GM15510 (cell line): ENCODE results near the gene RFPL1.

ENCODE experiments used
- POLR2A ChIP-seq: IDR thresholded peaks from 3 replicates; pipeline ENCODE4 v1.6.1; 2011; ENCODE audit warnings: borderline replicate concordance; ENCODE audit not compliant: insufficient read length; ENCODE audit errors: extremely low read depth

The RFPL1 gene

DNA sequence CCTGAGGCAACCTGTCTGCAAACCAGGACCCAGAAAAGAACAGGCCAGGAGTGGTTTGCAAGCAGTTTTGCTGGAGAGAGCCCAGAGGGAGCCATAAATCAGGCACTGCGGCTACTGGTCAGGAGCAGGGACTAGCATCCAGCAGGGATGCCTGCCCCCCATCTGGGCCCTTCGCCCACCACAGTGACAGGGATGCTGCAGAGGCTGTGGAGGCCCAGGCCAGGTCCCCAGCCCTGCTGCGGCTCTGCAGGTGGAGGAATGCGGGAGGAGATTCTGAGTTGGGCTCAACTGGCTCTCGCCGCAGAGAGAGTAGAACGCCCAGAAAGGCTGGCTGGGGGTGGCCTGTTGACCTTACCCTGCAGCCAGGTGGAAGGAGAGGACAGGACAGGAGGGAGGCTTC, 25.2 kb downstream of the RFPL1 start:
- no peak for TF ChIP-seq POLR2A

DNA sequence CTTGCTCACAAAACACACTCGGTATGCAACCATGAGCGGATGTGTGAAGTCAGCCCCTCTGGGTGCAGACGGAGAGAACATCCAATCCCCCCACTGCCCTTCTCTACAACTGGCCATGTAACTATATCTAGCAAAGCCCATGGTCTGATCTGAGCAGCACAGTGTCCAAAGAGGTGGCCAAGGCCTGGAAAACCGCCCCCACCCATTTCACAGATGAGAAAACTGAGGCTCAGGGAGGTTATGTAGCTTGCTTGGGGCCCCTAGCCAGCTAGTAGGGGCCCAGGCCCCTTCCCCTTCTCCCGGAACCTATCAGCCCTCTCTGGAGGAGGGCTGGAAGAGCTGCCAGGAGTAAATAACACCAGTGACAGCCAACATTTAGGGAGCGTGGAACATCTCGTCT, 26.2 kb downstream of the RFPL1 start:
- no peak for TF ChIP-seq POLR2A

DNA sequence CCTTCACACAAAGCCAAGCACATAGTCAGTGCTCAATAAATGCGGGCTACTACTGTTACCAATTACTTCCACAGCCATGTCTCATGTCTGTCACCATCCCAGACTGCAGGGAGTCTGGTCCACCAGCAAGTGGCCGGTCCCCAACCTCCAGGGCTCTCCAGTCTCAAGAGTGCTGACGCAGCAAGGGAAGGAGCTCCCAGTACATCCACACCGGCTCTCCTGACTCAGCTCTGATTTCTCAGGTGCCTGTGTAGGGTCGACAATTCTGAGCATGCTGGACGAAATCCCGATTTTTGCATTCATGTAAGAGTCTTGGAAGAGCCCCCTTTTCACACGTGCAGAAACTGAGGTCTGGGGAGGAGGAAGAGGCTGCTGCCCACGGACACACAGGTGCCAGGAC, 31.4 kb downstream of the RFPL1 start:
- TF ChIP-seq POLR2A, result no peak

DNA sequence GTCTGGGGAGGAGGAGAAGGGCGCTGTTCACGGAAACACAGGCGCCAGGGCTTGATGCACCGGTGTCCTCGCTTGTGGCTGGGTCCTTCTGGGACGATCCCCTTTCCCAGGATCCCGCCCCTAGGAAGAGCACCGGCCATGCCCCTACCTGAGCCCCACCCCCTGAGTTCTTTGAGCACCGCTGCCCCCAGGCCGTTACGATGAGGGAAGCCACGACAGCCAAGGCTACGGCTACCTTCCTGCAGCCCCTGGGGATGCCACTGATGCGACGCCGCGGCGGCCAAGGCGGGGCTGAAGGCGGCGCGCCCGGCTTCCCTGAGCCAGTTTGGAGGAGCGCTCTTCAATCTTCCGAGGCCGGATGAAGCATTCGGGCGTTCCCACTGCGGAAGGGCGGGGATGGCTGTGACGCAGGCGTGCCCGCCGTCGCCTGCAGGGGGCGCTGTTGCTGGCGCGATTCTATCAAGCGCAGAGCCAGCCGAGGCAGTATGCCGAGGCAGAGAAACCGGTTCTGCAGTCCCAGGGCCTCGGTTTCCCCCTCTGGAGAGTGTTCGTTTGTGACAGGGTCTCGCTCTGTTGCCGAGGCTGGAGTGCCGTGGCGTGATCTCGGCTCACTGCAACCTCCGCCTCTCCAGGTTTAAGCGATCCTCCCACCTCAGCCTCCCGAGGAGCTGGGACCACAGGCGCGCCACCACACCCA, 31.9 kb downstream of the RFPL1 start:
- no peak for TF ChIP-seq POLR2A

DNA sequence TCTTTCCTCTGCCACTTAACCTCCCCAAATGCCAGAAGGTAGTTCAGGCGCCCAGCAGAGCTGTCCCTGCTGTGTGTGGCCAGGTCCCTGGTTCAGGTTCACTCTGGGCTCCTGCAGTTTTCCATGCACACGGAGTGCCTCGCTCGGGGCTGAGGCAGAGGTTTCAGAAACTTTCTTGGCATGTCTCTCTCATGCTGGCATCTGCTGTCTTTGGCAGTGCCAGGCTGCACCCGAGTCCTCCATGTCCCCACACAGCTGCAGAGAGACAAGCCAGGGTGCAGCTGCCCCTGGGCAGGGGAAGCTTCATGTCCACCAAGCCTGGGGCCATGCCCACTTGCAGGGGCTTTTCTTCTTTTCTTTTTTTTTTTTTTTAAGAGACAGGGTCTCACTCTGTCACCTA, 34.6 kb downstream of the RFPL1 start:
- TF ChIP-seq POLR2A, result no peak

DNA sequence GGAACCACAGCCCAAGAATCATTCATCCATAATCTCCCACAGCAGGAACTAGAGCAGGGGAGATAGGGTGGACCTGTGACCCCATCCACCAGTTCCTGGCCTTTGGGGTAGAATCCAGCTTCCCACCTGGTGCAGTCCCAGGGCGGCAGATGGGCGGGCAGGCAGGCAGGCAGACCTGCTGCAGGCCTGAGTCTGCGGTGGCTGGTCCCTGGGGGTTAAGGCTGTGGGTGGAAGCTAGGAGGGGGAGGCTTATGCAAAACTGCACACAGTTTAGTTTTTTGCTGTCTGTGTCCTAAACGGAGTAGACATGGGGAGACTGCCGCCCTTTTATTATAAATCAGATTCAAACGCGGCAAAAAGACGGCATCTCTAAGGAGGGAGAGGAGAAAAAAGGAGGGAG, 37.2 kb downstream of the RFPL1 start:
- TF ChIP-seq POLR2A, result no peak

DNA sequence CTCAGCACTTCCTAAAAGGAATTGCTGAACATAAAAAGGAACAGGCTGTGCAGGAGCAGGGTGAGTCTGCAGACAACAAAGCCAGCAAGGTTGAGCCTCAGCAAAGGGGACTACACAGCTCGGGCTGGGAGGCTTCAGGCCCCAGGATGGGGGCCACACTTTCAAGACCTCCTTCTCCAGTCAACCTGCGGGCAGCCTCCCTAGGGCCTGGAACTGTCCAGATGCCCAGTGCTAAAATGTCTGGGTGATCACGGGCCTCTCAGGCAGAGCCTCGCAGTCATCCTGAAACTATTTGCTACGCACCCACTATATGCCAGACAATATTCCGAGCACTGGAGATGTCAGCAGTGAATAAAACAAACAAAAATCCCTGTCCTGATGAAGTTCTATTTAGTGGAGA, 37.7 kb downstream of the RFPL1 start:
- TF ChIP-seq POLR2A, result no peak

DNA sequence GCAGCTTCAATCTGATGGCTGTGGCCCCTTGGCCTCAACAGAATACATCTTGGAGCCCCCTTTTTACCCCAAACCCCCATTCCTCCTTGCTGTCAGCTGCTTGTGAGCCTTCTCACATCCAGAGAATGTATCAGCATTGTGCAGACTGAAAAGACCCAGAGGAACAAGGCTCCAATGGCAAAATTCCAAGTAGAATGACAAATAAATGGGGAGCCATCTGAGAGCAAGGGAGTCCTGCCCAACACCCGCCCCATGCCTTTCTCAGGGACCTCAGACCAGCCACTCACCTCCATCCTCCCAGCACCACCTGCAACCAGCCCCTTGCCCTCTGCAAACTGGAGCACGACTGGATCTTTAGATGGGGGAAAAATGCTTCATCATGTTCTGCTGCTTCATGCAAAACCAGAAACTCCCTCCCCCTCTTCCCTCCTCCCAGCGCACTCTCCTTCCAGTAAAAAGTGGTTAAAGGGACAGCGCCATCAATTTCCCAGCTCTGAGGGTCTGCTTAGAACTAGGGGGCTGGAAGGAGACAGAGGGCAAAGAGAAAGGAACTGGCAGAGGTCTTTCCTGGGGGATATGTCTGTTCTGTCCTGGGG, 39.4 kb downstream of the RFPL1 start:
- TF ChIP-seq POLR2A, result no peak

DNA sequence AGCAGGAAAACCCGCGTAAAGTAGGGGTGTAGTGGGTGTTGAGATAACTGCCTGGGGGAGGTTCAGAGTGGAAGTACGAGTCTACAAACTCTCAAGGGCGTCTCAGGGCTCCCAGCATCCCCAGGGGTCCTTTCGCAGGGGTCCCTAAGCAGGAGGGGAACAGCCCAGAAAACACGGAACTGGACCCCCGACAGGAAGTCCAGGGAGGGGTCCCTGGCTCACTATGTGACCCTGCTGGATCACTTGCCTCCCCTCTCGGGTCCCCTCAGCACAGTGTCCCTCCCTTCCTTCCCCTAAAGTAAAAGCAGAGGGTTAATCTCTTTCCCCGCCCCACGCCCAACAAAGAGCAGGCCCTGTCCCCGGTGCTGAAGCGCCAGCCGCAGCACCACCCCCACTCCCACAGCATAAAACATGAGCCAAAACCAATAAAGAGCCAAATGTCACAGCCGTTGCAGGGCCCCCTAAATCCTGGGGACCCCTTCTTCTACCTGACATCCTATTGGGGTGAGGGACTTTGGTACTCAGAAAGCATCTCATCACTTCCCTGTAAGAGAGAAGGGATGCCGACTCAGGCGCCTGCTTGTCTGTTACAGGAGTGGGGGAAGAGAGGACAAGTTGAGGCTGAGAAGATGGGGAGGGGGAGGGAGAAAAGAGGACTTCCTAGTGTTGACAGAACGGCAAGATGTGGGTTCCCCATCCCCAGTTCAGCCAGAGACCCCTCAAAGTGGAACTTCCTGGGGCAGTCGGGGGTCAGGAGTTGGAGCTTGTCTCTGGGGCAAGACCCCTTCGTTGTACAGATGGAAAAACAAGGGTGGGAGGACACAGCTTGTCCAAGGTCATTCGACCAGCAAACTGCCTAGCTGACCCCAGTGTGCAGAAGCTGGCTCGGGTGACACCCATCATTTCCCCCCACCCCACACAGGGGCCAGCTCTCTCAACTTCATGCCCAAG, 40.2 kb downstream of the RFPL1 start:
- no peak for TF ChIP-seq POLR2A

DNA sequence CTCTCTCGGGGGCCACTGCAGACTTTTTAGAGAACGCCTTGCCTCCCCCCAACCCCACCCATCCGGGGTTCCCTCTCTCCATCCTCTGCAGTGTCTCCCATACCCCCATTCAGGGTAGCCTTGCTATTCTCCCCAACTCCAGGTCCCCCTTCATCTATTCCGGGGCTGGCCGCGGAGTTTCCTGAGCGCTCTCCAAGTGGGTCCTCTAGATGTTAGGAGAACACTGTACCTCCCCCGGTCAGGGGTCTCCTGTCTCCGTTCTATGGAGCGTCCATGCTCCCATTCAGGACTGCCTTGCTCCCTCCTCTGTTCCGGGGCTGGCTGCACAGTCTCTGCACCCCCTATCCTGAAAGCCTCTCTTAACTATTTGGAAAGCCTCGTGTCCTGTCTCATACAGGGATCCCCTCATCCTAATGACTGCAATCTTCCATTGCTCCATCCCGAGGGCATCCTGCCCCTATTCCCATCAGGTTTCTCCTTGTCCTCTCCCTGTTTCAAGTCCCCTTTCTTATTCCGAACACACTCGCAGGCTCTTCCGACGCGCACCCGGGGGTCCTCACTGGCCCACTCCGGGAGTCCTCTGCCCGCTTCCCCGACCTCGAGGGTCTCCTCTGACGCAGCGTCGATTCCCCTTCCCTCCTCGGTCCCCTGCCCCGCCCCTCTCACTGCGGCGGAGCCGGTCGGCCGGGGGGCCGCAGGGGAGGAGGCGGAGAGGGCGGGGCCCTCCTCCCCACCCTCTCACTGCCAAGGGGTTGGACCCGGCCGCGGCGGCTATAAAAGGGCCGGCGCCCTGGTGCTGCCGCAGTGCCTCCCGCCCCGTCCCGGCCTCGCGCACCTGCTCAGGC, 41.3 kb downstream of the RFPL1 start, which contains the start of gene NEFH:
NEFH (plus strand) TSS at position 802 of the 845 bp plus-strand sequence. CDS start 45 bp downstream, outside the sequence.
- no peak for TF ChIP-seq POLR2A

DNA sequence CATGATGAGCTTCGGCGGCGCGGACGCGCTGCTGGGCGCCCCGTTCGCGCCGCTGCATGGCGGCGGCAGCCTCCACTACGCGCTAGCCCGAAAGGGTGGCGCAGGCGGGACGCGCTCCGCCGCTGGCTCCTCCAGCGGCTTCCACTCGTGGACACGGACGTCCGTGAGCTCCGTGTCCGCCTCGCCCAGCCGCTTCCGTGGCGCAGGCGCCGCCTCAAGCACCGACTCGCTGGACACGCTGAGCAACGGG, 41.8 kb downstream of the RFPL1 start:
- TF ChIP-seq POLR2A, result no peak

DNA sequence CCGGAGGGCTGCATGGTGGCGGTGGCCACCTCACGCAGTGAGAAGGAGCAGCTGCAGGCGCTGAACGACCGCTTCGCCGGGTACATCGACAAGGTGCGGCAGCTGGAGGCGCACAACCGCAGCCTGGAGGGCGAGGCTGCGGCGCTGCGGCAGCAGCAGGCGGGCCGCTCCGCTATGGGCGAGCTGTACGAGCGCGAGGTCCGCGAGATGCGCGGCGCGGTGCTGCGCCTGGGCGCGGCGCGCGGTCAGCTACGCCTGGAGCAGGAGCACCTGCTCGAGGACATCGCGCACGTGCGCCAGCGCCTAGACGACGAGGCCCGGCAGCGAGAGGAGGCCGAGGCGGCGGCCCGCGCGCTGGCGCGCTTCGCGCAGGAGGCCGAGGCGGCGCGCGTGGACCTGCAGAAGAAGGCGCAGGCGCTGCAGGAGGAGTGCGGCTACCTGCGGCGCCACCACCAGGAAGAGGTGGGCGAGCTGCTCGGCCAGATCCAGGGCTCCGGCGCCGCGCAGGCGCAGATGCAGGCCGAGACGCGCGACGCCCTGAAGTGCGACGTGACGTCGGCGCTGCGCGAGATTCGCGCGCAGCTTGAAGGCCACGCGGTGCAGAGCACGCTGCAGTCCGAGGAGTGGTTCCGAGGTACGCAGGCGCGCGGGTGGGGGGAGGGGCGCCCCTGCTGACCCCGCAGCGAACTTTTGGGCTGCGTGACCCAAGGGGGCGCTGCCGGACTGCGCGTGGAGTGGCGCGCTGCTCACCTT, 42.3 kb downstream of the RFPL1 start:
- no peak for TF ChIP-seq POLR2A

DNA sequence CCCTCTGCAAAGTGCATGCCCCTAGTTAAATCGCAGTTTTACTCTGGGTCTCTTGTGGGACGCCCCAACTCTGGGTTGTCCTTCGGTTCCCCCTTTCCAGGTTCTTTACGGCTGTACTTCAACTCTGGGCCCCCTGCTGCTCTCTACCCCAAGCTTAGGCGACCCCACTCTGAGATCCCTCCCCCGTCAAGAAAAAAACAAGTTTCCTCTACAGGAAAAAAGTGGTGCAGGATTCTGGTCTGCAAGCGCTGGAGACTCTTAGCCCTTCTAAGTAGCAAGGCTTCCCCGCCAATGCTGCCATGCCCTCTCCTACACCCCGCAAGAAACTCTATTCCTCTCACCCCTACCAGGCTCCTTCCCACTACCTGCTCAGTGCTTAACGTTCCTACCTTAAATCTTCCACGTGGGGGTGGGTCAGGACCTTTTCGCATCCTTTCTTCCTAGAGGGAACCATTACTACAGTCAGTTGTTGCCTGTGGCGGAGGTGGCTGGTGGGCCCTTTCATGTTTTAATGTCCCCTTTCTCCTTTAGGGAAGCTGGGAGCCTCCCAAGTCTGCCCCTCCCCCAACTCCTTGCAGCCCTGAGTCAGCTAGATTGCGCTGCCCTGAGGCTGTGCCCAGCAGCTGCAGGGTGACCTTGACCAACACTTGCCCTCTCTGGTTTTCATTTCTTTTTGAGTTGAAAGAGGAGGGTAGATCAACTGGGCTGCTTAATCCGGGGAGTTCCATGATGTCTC, 43.0 kb downstream of the RFPL1 start:
- TF ChIP-seq POLR2A, result no peak

DNA sequence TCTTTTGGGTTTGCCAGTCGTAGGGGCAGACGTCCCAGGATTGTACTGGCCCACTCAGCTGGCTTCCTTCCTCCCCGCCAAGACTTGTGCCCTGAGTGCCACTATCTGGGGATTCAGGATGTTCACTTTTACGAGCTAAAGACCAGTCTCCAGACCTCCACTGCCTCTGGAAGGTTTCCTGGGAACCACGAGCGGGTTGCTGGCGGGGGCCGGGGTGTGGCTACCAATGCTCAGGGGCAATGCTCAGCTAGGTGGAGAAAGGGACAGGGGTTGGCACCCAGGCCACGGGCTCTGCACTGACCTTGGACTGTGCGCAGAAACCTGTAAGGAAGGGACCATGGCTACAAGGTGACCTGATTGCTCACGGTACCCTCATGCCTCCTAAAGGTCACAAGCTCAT, 43.9 kb downstream of the RFPL1 start:
- TF ChIP-seq POLR2A, result no peak

DNA sequence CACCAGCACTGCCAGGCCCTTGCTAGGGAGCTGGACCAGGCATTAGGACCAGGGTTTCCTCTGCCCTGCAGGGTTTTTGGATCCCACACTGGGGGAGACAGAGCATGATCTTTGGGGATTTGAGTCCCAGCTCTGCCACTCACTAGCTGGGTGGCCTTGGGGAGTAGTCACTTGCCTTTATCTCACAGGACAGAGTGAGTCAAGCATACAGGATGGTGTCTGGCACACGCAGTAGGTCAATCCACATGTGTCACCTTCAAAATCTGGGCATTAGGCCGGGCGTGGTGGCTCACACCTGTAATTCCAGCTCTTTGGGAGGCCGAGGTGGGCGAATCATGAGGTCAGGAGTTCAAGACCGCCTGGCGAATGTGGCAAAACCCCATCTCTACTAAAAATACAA, 44.3 kb downstream of the RFPL1 start:
- TF ChIP-seq POLR2A, result no peak
